Psoas muscle (tissue), 8 donors: ENCODE data around the gene TRAPPC10. TPM values are rescaled to one million over a fixed set of nuclear protein-coding genes. Genes with fewer than 3 reads are reported as not detected.

ENCODE experiments used
- ATAC-seq, 4 donors: fragments of 200-7000 bp; cut with Tn5 transposase; one replicate each; pipeline ENCODE4 v1.9.1; 2020; ENCODE audit warnings: moderate library complexity in 3 of 4, mild to moderate bottlenecking in 2 of 4
- DNase-seq, 2 donors: peaks; one replicate each; pipeline ENCODE4 v3.0.0-alpha.2; 2020
- H3K27ac ChIP-seq: fragments of 200-600 bp; one replicate; pipeline ENCODE4 v1.8.0; 2022
- H3K27me3 ChIP-seq, 3 donors: fragments of 200-600 bp in 1 of 3; one replicate each; pipeline versions ENCODE4 v1.6.1 to v1.8.0; 2013 to 2022; ENCODE audit warnings: low read length in 2 of 3, mild to moderate bottlenecking in 2 of 3, moderate library complexity in 1 of 3; ENCODE audit not compliant: insufficient read depth in 3 of 3
- H3K36me3 ChIP-seq, 2 donors: fragments of 200-600 bp in 1 of 2; one replicate each; pipeline versions ENCODE4 v1.6.1 to v1.8.0; 2013 to 2022; ENCODE audit warnings: low read depth in 1 of 2, mild to moderate bottlenecking in 1 of 2, moderate library complexity in 1 of 2; ENCODE audit not compliant: insufficient read depth in 1 of 2
- H3K4me1 ChIP-seq: fragments of 200-600 bp; one replicate; pipeline ENCODE4 v1.8.0; 2022
- H3K4me3 ChIP-seq: fragments of 200-600 bp; one replicate; pipeline ENCODE4 v1.8.0; 2022; ENCODE audit warnings: mild to moderate bottlenecking
- H3K9me3 ChIP-seq: fragments of 200-600 bp; one replicate; pipeline ENCODE4 v1.8.0; 2022
- WGBS, 3 donors: extraction: QIAGEN DNeasy Blood & Tissue Kit; methylation state at CpG; one replicate each; pipeline versions ENCODE4 v1.1.6 to v1.1.7; 2013; 5-methylcytosine and 5-hydroxymethylcytosine counted together
- intact Hi-C, 2 donors: fragments of 100-400 bp; cut with DNase I; formaldehyde crosslinking; loops; one replicate each; pipeline versions ENCODE4 v1.11.0 to v1.14.2; 2022
- polyA plus RNA-seq, 3 donors: library from polyadenylated mRNA; stranded (reverse); fragments of 200-250 nt; gene quantifications; one replicate each; pipeline ENCODE4 v1.2.3, GENCODE V29; 2013
- total RNA-seq, 4 donors: library from RNA; stranded (reverse); fragmentation: NEBNext Ultra II Directional in 2 of 4; extraction: Animal tissue kit (Norgen Biotek cat#: 25700) in 2 of 4; gene quantifications; one replicate each; pipeline versions ENCODE4 v1.2.1 to v1.2.4, GENCODE V29; 2021 to 2023
- TF ChIP-seq, protein P1 (sequence below): fragments of 200-600 bp; IDR thresholded peaks from one replicate; pipeline ENCODE4 v1.8.0; 2022; ENCODE audit warnings: antibody characterized with exemption
- donor health status: healthy with polysubstance abuse.
- donor health status: DM: no; HTN: no; CAD: no; lungs with moderate emphysema.
- donor health status: Bipolar disorder and iron deficiency.
- donor health status: healthy.
- donor health status: DM: yes; HTN: yes; CAD: no.
- donor health status: DM: no; HTN: no; CAD: no.
- donor health status: DM: no; HTN: no; CAD: no.
- donor health status: DM: yes; HTN: yes; CAD: no.

Gene TRAPPC10
- total and polyA plus RNA-seq, 7 donors: 6.4 to 22.2 (median 20.0) TPM

GRCh38 chr21:44084496-44085241 lies 72.6 kb downstream of the TRAPPC10 start:
- Histone ChIP-seq H3K4me1 (no peaks in the 10 kb centered on the region), H3K9me3 (no peaks in the 10 kb centered on the region), H3K36me3 (peaks cover 0 to 99% of the 10 kb centered on the region in 2 donors), H3K27ac (no peak overlapping the region), H3K27me3 (no peaks in the 10 kb centered on the region), H3K4me3 (no peak overlapping the region)
- ATAC-seq (peak in 1 of 4 donors; percentile 11), DNase-seq (no peak)
- intact Hi-C loops: no loop called here
- TF ChIP-seq, protein P1, sequence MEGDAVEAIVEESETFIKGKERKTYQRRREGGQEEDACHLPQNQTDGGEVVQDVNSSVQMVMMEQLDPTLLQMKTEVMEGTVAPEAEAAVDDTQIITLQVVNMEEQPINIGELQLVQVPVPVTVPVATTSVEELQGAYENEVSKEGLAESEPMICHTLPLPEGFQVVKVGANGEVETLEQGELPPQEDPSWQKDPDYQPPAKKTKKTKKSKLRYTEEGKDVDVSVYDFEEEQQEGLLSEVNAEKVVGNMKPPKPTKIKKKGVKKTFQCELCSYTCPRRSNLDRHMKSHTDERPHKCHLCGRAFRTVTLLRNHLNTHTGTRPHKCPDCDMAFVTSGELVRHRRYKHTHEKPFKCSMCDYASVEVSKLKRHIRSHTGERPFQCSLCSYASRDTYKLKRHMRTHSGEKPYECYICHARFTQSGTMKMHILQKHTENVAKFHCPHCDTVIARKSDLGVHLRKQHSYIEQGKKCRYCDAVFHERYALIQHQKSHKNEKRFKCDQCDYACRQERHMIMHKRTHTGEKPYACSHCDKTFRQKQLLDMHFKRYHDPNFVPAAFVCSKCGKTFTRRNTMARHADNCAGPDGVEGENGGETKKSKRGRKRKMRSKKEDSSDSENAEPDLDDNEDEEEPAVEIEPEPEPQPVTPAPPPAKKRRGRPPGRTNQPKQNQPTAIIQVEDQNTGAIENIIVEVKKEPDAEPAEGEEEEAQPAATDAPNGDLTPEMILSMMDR: no peak
- WGBS, 3 donors: 82 to 90% (median 87%) methylated on average over 7 of the region's 7 CpGs

DNA sequence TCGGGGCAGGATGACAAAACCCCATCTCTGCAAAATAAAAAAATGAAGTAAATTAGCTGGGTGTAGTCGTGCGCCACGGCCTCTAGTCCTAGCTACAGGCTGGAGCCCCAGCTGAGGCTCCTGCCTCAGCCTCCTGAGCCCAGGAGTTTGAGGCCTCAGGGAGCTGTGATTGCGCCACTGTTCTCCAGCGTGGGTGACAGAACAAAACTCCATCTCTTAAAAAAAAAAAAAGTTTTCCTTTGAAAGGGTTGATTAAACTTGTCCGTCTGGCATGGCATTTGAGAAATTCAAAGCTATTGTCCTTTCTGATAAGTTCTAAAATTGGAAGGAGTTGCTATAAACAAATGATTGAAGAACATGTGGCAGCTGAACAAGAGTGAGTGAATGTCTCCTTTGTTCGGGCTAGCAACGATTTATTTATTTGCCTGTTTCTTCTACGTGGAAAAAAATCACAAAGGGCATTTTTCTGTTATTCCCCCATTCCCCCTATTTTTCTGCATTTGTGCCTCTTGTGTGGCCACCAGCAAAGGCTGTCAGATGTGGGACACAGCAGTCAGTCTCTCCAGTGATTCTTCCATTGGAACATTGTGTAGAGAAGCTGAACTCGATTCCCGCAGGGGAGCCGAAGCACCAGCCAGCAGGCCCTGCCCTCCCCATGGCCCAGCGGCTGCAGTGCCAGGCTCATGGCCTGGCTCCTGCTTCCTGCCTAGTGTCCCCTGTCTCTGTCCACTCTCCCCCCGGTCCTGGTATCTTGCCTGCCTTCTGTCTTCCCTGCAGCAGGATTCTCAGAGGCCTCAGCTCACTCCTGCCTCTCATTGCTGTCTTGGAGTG lies 73.6 kb downstream of the TRAPPC10 start:
- Histone ChIP-seq H3K27me3 (no peaks in the 10 kb centered on the region), H3K9me3 (no peaks in the 10 kb centered on the region), H3K36me3 (peaks cover 0 to 99% of the 10 kb centered on the region in 2 donors), H3K27ac (no peak overlapping the region), H3K4me1 (no peaks in the 10 kb centered on the region), H3K4me3 (no peak overlapping the region)
- DNase-seq (no peak), ATAC-seq (no peak)
- TF ChIP-seq, protein P1: no peak
- 69 to 81% (median 73%) methylated on average over 15 of the region's 15 CpGs for WGBS, 3 donors
- intact Hi-C loops: no loop called here

DNA sequence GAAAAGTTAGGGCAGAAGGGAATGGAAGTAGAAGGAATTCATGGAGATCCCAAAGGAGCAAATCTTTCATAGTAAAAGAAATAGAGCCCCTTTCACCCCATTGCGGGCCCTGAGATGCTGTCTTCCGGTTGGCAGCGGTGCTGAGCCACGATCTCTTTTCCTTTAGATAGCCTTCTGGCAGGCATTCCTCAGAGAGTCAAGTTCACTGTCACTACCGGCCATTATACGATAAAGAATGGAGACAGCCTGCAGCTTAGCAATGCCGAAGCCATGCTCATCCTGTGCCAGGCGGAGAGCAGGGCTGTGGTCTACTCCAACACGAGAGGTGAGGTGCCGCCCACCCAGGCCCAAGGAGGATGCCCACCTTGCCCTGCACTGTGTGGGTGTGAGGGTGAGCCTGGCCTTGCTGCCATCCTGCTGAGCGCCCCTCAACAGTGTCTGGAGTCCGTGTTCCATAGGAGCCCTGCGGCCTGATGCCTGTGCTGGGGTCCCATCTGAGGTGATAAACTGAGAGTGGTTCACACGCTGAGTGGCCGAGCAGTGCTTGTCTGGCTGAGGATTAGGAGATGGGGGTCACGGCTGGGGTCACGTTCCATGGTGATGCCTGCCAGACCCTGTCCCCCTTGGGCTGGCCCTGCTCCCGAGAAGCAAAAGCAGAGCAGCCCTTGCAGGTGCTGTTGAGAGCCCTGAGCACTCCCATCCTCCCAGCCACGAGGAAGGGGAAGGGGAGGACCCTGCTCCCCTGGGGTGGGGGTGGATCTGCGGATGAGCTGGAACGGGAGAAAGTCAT lies 74.7 kb downstream of the TRAPPC10 start:
- WGBS, 3 donors: 86 to 91% (median 88%) methylated on average over 19 to 21 of the region's 21 CpGs
- Histone ChIP-seq H3K36me3 (peaks cover 0 to 99% of the 10 kb centered on the region in 2 donors), H3K4me3 (no peak overlapping the region), H3K9me3 (no peaks in the 10 kb centered on the region), H3K27me3 (no peaks in the 10 kb centered on the region), H3K4me1 (no peaks in the 10 kb centered on the region), H3K27ac (no peak overlapping the region)
- TF ChIP-seq, protein P1: no peak
- ATAC-seq (peak in 1 of 4 donors; percentile 27), DNase-seq (no peak)
- intact Hi-C loops: no loop called here

- Histone ChIP-seq H3K27me3 (no peaks in the 10 kb centered on the region), H3K4me3 (no peak overlapping the region), H3K27ac (no peak overlapping the region), H3K9me3 (no peaks in the 10 kb centered on the region), H3K36me3 (peaks cover 4 to 99% of the 10 kb centered on the region in 2 donors), H3K4me1 (no peaks in the 10 kb centered on the region)
- DNase-seq: no peak
- TF ChIP-seq, protein P1: no peak
- intact Hi-C loops: no loop called here
- 90 to 94% (median 92%) methylated on average over 33 of the region's 33 CpGs for whole genome bisulfite sequencing, 3 donors
- no peak for ATAC-seq
These were observed 75.6 kb downstream of the TRAPPC10 start for GRCh38 chr21:44087426-44088400.
